HG03196 (cell line): ENCODE results near the gene P4HTM.
A peak's percentile ranks its signal among the peaks of the same experiment; 100 is the strongest.

Experiments
- ATAC-seq: cut with Tn5 transposase; IDR thresholded peaks from one replicate; pipeline ENCODE4 v1.9.1; 2021; ENCODE audit not compliant: unreplicated experiment

Gene P4HTM

DNA sequence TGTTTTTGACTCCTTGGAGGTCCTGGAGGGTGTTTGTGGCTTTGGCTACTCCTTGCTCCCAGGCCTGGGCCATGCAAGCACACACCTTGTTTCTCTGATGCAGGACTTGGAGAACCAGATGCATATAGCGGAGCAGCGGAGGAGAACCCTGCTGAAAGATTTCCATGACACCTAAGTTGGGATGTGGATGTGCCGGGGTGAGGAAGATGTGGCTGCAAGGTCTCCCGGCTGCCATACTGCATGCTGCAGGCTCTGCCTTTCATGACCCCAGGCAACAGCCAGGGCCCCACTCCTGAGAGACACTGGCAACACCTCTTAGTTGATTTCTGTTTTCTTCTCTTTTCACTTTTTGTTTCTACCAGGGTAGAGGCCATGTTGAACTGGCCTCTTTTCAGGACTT lies 6.9 kb upstream of the P4HTM start:
- ATAC-seq: no peak

DNA sequence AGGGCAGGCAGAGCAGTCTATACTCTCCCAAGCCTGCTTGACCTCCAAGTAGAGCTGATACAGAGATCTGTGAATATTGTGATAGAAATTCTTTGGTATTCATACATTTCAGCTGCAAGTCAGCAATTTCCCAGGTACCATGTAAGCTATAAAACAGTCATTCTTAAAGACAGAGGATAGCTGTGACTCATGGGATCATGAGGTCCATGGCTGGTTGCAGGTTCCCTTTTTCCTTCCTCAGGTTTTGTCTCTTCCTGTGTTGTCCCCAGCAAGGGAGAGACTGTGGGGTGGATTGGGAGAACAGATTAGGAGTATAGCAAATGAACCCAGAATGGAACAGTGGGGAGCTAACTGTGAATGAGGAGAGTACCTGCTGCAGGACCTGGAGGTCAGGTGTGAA lies 5.4 kb upstream of the P4HTM start:
- no peak for ATAC-seq

DNA sequence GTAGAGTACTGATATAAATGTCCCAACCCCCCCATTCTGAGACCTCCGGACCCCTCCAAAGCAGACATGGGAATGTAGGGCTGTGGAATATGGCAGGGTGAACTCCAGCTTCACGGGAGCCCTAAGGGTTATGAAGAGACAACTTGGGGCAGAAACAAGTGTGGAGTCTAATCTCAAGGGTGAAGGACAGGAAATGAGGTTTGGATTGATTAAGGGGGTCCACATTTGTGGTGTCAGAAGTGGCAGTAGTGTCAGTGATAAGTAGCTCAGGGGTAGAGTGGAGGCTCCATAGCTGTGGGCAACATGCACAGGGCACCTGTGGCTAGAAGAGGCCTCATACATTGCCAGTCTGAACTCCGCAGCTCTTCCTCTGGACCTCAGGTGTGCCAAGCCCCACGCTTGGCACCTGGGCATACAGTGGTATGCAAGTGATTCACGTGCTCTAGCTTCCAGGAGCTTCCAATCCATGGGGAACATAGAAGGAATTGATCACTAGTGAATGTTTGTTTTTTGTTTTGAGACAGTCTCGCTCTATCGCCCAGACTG lies 4.1 kb upstream of the P4HTM start:
- ATAC-seq: no peak

DNA sequence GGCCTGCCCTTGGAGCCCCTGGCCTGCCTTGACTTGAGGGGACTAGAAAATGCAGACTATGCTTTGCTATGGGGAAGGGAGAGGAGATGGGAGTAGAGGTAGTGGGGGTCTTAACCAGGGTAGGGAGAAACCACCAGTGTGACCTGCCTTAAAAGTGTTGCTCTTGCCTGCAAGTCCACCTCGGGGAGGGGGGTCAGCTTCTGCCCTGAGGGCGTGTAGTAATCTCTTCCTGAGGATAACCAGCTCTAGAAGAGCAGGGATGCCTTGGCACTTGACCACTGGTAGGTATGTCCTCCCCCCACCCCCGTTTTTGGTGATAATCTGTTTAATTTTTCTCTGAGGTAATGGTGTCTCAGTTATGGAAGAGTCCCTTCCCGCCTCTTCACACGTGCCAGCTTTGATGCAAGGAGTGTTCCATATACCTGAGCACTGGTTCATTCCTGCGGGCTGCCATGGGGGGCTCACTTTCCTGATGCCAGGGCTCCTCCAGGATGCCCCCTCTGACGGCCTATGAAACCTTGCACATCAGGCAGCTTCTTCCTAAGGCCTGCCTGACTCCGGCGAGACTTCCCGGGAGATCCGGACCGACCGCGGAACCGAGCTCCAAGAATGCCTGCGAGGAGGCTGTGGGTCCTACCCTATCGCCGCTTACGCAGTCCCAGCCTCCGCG lies 780 bp upstream of the P4HTM start:
- peak; percentile 1 for ATAC-seq

DNA sequence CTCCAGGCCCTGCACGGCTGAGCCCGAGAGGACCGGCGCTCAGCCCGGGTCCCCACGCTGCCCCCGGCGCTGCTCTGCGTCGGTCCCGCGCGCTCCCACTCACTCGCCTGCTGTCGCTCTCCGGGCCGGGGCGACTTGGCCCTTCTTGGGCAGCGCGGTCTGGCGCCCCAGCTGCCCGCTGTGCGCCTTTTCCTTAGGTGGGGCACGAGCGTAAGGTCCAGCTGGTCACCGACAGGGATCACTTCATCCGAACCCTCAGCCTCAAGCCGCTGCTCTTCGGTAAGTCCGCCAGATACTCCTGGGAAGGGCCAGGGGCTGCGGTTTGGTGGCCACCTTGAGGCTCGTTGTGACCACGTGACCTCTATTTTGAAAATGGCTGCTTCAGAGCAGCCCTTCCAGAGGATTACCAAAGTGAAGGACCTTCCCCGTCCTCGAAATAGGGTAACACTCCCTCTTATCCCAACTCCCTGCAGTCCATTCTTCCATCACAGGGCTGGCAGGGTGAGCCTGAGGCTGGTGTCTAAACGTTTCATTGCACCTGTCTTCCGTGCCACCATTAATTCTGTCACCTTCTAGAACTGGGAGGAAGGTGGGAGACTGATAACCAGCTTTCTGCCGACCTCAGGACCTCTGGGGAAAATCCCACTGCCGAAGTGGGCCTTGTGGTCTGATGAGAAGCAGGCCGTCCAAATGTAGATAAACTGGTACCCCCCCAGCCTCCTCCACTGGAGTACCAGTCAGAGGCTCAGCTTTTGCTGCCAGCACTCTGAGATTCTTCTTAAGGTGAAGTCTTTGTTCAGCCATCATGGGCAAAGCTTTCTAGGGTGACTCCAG lies 812 bp downstream of the P4HTM start:
- ATAC-seq: peak; percentile 19

DNA sequence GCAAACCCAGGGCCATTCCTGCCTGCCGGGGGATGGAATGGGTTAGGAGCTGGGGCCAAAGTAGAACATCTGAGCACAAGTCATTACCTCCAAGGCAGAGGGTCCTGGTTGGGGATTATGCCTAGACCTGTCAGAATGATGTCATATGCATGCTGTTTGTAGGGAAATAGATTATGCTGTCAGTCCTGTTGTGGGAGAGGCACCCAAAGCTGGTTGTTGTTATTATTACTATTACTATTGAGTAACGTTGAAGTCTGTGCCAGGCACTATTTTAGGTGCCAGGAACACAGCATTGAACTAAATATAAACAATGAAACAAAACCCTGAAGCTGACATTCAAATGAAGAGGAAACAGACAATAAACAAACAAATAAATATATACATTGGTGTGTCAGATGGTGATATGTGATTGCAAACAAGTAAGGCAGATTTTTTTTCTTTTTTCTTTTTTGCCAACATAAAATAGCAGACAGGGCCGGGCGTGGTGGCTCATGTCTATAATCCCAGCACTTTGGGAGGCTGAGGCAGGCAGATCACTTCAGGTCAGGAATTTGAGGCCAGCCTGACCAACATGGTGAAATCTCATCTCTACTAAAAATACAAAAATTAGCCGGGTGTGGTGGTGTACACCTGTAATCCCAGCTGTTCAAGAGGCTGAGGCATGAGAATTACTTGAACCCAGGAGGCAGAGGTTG lies 2.0 kb downstream of the P4HTM start:
- ATAC-seq: no peak

DNA sequence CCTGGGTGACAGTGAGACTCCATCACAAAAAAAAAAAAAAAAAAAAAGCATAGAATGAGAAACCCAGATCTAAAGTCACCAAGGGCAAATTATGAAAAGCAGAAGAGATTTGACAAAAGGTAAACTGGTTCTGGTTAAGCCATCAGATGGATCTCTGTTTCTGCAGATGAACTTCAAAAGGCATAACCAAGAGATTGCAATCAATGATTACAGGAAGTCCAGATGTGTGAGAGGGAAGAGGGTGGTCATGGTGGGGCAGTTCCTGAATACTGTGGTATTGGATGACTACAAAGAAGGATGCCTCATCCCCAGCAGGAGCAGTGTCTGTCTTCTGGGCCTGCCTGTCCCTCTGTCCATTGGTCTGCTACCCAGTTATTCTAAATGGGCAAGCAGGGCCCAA lies 3.8 kb downstream of the P4HTM start:
- no peak for ATAC-seq

DNA sequence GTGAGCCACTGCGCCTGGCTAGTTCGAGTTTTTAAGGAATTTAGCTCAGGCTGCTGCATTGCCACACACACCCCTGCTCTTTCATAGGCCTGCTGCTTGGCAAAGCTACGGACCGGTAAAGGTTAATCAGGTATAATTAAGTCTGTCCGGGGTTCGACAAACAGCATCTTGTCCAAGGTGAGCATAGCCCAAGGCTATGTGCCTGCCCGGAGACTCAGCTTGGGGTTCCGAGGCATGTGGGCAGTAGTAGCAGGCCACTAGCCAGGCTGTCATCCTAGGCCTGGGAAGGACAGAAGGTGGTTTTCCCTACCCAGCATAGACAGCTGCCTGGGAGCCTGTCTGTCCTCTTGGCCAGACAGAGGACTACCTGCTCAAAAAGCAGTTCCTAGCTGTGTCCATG lies 6.6 kb downstream of the P4HTM start:
- ATAC-seq: no peak

DNA sequence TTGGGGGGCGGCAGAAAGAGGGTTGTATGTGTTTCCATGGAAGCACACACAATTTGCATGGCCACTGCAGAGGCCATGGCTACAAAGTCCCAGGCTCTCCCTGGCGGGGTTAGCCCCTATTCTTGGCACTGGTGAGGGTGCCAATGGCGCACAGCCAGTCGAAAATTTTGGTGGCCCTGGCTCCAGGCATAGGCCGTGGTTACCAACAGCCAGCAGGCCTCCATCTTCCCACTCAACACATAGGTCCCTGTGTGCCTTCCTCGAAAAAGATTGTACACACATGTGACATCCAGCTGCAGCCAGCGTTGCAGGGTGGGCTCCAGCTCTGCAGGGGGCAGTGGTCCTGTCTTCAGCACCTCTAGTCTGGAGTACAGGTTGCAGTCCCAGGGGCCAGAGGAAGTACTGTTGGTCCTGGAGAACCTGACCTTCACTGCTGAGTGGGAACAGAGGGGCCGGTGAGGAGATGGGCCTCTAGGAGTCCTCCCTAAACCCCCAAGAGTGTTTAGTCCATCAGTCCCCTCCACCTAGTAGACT lies 7.1 kb downstream of the P4HTM start:
- ATAC-seq: no peak

DNA sequence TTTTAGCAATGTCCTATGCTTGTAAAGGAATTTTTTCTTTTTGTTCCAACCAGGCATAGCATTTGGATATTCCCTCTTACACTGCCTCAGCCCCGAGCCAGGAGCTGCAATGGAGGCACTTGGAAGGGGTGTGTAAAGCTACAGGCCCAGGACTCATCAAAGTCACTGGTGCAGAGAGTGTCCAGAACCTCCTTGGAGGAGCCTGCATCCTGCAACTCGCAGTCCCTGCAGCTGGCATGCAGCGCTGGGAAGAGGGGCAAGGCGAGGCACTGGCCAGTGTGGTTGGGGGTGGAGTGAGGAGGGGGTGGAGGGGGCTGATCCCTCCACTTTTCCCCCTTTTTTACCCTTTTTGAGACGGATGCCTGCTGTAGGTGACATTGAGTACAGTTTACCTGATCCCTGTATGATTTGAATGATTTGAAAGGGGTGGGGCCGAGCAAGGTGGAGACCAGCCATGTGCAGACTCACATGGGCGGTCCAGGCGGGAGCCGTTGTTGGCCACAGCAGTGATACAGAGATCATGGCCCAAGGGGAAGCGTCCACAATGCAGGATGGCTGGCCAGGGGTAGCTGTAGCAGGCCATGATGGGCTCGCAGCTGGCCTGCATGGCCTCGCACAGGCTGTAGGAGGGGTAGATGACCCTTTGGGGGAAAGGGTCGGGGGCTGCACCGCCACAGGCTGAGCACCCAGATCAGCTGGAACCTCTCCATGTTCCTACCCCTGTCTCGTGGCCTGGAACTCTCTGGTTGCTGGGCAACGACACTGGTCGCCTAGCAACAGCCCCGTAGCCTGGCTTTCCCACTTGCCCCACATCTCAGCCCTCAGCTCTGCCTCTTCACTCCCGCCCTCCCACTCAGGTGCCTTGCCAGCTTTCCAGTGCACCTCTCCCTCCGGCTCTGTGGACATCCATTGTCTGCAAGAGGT lies 7.9 kb downstream of the P4HTM start:
- ATAC-seq: no peak

DNA sequence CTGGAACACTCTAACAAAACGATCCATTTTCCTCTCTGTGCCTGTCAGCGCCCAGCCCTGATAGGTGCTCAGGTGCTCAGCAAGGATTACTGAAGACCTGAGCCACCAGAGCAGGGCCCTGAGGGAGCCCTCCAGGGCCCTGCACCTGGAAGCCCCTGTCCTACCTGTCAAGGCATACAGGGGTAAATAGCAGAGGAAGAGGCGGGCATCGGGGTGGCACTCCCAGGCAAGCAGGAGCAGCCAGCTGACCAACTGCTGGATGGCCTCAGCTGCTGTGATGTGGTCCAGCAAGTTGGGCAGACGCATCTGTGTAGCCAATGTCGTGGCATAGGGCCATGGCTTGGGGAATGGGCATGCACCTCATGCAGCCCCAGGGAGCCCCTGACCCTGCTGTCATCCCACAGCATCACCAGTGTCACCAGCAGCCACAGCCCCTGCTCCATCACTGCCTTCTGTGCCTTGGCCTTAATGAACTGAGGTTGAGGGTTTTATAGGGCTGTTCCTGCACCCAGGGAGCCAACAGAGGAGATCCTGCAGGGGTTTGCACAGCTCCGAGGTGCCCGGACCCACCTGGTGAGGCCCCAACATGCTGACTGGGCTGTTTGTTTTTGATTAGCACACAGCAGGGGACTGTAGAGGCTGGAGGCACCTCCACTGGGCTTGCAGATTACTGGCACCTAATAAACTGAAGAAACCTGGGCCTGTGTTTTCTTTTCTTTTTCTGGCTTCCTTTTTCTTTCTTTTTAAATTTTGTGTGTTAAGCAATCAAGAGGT lies 9.2 kb downstream of the P4HTM start:
- no peak for ATAC-seq

DNA sequence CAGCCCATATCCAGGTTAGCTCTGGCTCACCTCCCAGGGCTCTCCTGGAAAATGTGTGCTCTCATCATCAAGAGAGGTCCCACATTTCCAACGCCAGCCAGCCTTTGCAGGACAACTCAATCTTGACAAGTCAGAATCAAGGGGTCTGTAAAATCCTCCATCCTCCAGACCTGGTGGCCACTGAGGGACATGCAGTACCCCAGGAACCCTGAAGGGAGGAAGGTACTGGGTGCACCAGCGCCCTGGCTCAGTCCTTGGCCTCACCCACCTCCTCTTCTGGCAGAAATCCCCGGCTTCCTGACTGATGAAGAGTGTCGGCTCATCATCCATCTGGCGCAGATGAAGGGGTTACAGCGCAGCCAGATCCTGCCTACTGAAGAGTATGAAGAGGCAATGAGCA lies 11.1 kb downstream of the P4HTM start:
- ATAC-seq: no peak

DNA sequence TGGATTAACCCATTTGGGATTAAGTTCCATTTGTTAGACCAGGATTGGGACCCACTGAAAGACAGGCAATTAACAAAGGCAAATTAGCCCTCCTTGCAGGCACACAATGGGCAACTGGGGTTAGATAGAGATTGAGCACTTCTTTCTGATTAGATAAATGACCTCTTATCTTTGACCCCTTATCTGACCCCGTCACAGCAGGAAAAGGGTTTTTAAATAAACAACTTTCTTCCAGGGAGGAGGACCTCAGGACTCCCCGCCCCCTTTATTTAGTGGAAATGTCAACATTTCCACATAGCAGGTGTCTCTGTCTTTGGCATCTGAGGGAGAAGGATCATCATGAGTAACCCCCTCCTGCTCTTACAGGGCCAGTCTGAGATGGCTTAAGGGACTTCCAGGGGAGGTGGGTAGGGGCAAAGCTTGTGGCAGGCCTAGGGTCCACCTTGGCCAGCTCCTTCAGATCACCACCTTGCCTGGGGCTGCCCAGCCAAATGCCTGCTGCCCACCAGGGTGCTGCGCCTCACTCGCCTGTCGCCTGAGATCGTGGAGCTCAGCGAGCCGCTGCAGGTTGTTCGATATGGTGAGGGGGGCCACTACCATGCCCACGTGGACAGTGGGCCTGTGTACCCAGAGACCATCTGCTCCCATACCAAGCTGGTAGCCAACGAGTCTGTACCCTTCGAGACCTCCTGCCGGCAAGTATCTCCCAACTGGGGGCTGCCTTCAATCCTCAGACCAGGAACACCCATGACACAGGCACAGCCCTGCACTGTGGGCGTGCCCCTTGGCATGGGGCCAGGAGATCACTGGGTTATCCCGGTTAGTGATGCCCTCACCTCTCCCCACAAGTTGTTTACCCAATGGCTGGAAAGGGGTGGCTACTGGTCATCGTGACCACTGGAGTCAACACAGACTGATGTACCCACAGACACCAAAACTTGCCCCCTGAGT lies 14.6 kb downstream of the P4HTM start:
- ATAC-seq: no peak

DNA sequence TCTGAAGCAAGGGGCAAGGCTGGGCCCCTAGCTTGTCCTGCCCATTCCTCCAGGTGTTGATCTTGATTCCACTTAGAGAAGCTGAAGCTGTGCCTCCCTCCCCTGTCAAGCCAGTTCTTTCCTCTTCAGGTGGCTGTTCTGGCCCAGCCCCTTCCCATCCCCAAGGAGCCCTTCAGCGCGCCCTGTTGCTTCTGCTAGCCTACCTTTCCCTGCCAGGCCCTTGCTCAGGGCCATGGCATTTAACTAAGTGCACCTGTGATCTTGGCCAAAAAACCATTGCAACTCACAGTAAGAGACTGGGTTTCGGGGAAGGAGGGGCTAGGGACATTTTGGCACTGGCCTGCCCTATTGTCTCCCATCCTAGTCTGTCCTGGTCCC lies 15.3 kb downstream of the P4HTM start:
- ATAC-seq: no peak

DNA sequence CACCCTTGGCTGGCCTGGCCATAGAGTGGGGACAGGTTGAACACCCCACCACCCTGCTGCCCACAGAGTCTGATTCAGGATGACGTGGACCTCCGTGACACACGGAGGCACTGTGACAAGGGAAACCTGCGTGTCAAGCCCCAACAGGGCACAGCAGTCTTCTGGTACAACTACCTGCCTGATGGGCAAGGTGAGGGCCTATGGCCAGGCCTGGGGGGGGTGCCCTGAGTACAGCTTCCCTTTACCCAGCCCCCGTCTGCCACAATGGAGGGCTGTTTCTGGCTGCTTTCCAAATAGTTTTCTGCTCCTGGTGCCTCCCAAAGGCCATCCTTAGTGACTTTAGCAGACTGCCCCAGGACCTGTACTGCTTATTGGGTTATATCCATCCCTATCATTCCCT lies 16.0 kb downstream of the P4HTM start:
- ATAC-seq: no peak

DNA sequence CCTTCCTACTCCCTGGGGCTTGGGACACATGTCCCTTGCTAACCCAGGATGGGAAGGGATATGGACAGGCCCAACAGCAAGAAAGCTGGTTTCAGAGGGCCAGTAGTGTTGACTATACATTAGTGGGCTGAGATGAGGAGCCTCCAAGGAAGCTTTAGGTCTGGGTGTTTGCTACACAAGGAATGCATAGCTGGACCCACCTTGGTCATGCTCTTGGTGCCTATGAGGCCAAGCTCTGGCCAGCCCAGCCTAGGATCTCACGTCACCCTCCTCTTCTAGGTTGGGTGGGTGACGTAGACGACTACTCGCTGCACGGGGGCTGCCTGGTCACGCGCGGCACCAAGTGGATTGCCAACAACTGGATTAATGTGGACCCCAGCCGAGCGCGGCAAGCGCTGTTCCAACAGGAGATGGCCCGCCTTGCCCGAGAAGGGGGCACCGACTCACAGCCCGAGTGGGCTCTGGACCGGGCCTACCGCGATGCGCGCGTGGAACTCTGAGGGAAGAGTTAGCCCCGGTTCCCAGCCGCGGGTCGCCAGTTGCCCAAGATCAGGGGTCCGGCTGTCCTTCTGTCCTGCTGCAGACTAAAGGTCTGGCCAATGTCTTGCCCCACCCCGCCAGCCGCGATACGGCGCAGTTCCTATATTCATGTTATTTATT lies 16.5 kb downstream of the P4HTM start:
- ATAC-seq: peak; percentile 3

DNA sequence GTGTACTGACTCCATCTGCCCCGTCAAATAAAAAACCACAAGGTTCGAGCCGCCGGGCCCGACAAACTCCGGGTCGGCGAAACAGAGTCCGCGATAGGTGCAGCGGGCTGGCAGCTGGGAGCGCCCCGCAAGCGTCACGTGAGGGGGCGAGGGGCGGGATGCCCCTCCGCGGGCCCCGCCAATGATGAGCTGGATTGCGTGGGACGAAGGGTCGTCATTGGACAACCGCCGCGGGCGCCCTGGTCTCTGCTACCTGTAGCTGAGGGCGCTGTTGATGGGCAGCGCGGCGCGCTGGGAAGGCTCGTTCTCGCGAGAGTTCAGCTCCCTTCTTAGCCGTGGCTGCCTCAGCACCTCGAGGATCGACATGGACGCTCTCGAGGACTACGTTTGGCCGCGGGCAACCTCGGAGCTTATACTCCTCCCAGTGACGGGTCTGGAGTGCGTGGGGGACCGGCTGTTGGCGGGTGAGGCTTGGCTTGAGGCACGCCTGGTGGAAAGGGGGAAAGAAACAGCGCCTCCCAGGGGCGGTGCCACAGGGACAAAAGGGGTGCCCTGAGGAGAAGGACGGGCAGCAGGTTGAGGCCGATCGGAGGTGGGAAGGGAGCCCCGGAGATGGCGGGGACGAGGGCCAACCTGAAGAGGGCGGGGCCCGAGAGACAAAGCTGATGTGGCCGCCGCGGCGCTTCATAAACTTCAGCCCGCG lies 17.2 kb downstream of the P4HTM start, which contains the start of gene WDR6:
Gene WDR6 (plus strand): TSS at position 324 of the 703 bp plus-strand sequence. CDS start 41 bp downstream, at position 365.
- ATAC-seq: peak; percentile 80
